Tibial nerve (tissue), 4 donors: ENCODE data around the gene RNF7.

Source experiments
- CTCF ChIP-seq, 5 experiments: fragments of 200-600 bp in 3 of 5; fragments of 450-650 bp in 2 of 5; sonication (generic) in 3 of 5; IDR thresholded peaks; one replicate each; pipeline ENCODE4 v1.5.1; 2016 to 2019; ENCODE audit warnings: antibody characterized with exemption in 5 of 5, mild to moderate bottlenecking in 3 of 5, moderate library complexity in 2 of 5
- EP300 ChIP-seq, 2 donors: sonication (generic); formaldehyde crosslinking; IDR thresholded peaks; one replicate each; pipeline ENCODE4 v1.6.1; 2017; ENCODE audit warnings: antibody characterized with exemption in 2 of 2, mild to moderate bottlenecking in 1 of 2
- POLR2A ChIP-seq, 2 donors: fragments of 450-650 bp; IDR thresholded peaks; one replicate each; pipeline ENCODE4 v1.6.1; 2017; ENCODE audit warnings: antibody characterized with exemption in 2 of 2, mild to moderate bottlenecking in 2 of 2, moderate library complexity in 2 of 2

GRCh38 chr3:141709126-141709770 lies 28.9 kb upstream of the RNF7 start:
- TF ChIP-seq CTCF (IDR thresholded peaks at IDR 0.05) (no peak), POLR2A (IDR thresholded peaks at IDR 0.05) (no peak), EP300 (IDR thresholded peaks at IDR 0.05) (no peak)
